Progenitor cell of endocrine pancreas (in vitro differentiated cells): Measurements from ENCODE around the gene BBLN. TPM values are rescaled to one million over a fixed set of nuclear protein-coding genes. Genes with fewer than 3 reads are reported as not detected.

Source experiments
- DNase-seq: peaks from one replicate; pipeline ENCODE4 v3.0.0; 2021; ENCODE audit warnings: low spot score; ENCODE audit not compliant: unreplicated experiment
- H3K27ac Mint-ChIP-seq: 2 replicates; pipeline ENCODE4 v1.8.0; 2021; ENCODE audit warnings: mild to moderate bottlenecking, moderate library complexity, mixed read lengths
- H3K27me3 Mint-ChIP-seq: 2 replicates; pipeline ENCODE4 v1.8.0; 2021; ENCODE audit warnings: mixed read lengths
- H3K36me3 Mint-ChIP-seq: 2 replicates; pipeline ENCODE4 v1.8.0; 2022; ENCODE audit warnings: mixed read lengths; ENCODE audit not compliant: insufficient read depth
- H3K4me1 Mint-ChIP-seq: 2 replicates; pipeline ENCODE4 v1.8.0; 2021; ENCODE audit warnings: low read depth, mixed read lengths
- H3K4me3 Mint-ChIP-seq: 2 replicates; pipeline ENCODE4 v1.8.0; 2021; ENCODE audit warnings: low read depth, mild to moderate bottlenecking, moderate library complexity, mixed read lengths
- H3K9me3 Mint-ChIP-seq: 2 replicates; pipeline ENCODE4 v1.8.0; 2021; ENCODE audit warnings: low read depth, mixed read lengths
- total RNA-seq: library from RNA; stranded (reverse); gene quantifications from 2 replicates; pipeline ENCODE4 v1.2.1, GENCODE V29; 2021
- TF ChIP-seq, protein P1 (sequence below): fragments of 200-600 bp; sonication (generic); IDR thresholded peaks from one replicate; pipeline ENCODE4 v1.5.0; 2021; ENCODE audit warnings: antibody characterized with exemption, mild to moderate bottlenecking; ENCODE audit not compliant: unreplicated experiment

Gene BBLN
- total RNA-seq, 1 donor from 2014 or later: 57.3 TPM

DNA sequence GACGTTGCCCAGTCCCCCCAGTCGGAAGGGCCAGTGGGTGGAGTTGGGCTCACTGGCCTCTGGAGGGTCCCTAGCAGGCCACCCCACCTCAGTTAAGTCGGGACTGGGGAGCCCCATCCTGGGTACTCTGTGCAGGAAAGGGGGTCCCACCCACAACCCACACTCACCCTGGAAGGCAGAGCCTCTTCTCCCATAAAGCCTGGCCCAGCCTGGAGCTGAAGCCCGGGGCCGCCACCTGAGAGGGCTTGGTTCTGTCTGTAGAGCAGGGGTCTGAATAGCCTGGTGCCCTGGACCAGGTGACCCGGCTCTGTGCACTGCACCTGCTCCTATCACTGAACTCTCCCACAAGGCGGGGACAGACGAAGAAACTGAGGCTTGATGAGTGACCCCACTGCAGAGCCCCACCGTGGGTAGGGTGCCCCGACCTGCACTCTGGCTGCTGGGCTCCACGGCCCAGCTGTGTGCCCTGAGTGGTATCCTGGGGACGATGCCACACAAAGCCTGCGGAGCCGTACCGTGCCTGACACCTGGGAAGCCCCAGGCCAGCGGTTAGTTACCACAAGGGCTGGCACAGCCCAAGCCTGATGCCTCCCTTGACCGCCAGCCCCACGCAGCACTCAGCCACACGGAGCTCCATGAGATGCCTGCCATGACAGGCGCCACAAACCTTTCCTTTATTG lies 39.9 kb upstream of the BBLN start:
- Mint-ChIP-seq H3K36me3 (peaks cover 4% of the 10 kb centered on the region), H3K27ac (no peak overlapping the region), H3K27me3 (peaks cover 3% of the 10 kb centered on the region), H3K9me3 (no peaks in the 10 kb centered on the region), H3K4me1 (peaks cover 2% of the 10 kb centered on the region), H3K4me3 (no peak overlapping the region)
- no peak for DNase-seq
- TF ChIP-seq, protein P1, sequence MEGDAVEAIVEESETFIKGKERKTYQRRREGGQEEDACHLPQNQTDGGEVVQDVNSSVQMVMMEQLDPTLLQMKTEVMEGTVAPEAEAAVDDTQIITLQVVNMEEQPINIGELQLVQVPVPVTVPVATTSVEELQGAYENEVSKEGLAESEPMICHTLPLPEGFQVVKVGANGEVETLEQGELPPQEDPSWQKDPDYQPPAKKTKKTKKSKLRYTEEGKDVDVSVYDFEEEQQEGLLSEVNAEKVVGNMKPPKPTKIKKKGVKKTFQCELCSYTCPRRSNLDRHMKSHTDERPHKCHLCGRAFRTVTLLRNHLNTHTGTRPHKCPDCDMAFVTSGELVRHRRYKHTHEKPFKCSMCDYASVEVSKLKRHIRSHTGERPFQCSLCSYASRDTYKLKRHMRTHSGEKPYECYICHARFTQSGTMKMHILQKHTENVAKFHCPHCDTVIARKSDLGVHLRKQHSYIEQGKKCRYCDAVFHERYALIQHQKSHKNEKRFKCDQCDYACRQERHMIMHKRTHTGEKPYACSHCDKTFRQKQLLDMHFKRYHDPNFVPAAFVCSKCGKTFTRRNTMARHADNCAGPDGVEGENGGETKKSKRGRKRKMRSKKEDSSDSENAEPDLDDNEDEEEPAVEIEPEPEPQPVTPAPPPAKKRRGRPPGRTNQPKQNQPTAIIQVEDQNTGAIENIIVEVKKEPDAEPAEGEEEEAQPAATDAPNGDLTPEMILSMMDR: no peak

DNA sequence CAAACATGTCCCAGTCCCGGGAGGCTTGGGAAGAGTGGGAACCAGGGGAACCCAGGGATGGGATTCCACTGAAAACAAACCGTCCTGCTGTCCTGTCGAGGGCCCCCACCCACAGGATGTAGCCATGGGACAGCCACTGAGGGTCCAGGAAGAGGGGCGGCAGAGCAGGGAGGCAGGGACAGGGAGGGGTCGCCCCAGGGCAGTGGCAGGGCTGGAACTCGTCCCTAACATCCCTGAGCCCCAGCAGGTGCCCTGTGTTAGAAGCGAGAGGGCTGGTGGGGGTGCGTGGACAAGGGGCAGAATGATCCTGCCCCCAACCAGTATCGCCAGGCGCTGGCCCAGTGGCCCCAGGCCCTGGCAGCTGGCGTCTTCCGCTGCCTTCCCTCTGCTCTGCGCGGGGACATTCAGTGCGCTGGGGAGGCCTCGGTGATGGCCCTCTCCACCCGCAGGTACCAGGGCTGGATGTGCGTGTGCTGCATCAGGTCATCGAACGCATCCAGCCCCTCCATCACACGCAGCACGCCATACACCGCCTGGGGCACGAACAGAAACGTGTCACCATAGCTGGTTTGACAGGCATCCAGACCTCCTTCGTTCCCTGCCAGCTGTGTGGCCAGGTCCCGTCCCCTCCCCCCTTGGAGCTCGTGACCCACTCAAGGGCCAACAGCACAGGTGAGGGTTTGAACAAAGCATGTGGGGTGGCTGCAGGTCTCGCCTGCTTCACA lies 39.2 kb upstream of the BBLN start:
- Mint-ChIP-seq H3K4me3 (no peak overlapping the region), H3K4me1 (peaks cover 4% of the 10 kb centered on the region), H3K27me3 (peaks cover 3% of the 10 kb centered on the region), H3K27ac (no peak overlapping the region), H3K36me3 (peaks cover 4% of the 10 kb centered on the region), H3K9me3 (no peaks in the 10 kb centered on the region)
- TF ChIP-seq, protein P1: no peak
- no peak for DNase-seq

DNA sequence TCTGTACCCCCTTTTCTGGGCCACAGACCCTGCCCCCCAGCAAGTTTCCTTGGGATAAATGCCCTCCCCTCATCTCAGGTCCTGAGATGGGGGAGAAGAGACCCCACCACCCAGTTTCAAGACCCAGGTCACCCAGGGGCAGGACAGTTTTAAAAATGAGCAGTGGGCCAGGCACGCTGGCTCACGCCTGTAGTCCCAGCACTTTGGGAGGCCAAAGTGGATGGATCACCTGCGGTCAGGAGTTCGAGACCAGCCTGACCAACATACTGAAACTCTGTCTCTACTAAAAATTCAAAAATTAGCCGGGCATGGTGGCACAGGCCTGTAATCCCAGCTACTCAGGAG lies 38.6 kb upstream of the BBLN start:
- no peak overlapping the region for H3K27ac Mint-ChIP-seq
- TF ChIP-seq, protein P1: no peak
- peaks cover 9% of the 10 kb centered on the region for H3K4me1 Mint-ChIP-seq
- H3K27me3 Mint-ChIP-seq: peaks cover 3% of the 10 kb centered on the region
- H3K36me3 Mint-ChIP-seq: peaks cover 4% of the 10 kb centered on the region
- H3K9me3 Mint-ChIP-seq: no peaks in the 10 kb centered on the region
- no peak for DNase-seq
- H3K4me3 Mint-ChIP-seq: no peak overlapping the region

DNA sequence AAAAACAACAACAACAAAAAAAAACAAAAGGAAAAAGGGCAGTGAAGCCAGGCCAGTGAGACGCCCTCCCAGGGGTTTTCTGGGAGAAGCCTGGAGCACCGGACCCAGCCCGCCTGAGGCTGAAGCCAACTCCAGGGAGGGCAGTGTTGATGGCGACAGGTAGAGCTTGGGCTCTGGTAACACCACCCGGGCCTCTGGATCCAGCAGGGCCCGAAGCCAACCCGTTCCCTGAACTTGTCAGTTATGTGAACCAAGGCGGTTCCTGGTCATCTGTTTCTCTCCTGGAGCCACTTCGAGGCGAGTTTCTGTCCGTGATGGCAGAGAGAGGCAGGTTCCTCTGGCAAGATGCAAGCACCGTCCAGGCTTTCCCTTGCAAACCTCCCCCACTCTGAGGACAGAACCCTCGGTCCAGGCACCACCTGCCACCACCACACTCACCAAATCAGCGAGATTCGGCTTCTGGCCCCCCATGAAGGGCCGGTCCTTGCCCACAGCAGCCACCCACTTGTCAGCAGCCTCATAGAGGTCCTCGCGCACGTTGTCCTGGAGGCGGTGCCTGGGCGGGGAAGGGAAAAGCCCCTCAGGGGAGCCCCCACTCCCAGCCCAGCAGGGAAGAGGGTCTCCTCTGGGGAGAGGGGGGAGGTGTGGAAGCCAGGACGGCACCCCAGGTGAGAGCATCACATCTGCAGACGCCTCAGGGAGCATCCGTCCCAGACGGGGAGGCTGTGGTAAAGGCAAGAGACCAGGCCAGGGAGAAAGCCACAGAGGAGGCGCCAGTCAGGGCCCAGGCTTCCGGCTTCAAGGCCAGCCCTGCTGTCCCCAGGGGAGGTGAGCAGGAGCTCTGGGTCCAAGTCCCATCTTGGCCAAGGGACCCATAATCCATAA lies 37.9 kb upstream of the BBLN start:
- TF ChIP-seq, protein P1: no peak
- Mint-ChIP-seq H3K27me3 (peaks cover 3% of the 10 kb centered on the region), H3K9me3 (no peaks in the 10 kb centered on the region), H3K4me1 (peaks cover 9% of the 10 kb centered on the region), H3K27ac (no peak overlapping the region), H3K4me3 (no peak overlapping the region), H3K36me3 (peaks cover 4% of the 10 kb centered on the region)
- DNase-seq: no peak

DNA sequence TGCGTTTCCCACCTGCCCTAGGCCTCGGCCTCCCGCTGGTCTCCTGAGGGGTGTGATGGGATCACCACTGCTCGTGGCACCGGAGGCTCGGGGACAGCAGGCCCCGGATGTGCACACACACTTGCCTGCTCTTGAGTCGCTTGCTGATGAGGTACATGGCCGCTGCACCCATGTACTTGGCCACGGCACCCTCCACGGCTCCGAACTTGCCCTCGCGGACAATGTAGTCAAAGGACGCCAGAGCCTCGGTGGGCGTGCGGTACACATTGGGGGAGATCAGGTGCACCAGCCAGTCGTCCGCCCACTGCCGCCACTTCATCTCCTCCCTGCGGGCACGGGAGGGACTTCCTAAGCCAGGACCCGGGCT lies 37.3 kb upstream of the BBLN start:
- Mint-ChIP-seq H3K36me3 (peaks cover 4% of the 10 kb centered on the region), H3K9me3 (no peaks in the 10 kb centered on the region), H3K27ac (no peak overlapping the region), H3K27me3 (peaks cover under 1% of the 10 kb centered on the region), H3K4me3 (no peak overlapping the region), H3K4me1 (peaks cover 7% of the 10 kb centered on the region)
- TF ChIP-seq, protein P1: no peak
- no peak for DNase-seq
